Body of pancreas (tissue), 4 donors: ENCODE data around the gene GSG1L.

Experiments used
- CTCF ChIP-seq, 7 experiments: fragments of 450-650 bp in 4 of 7; fragments of 200-600 bp in 3 of 7; sonication (generic) in 3 of 7; IDR thresholded peaks; one replicate each; pipeline ENCODE4 v1.5.1; 2016 to 2019; ENCODE audit warnings: antibody characterized with exemption in 7 of 7
- POLR2A ChIP-seq, 3 donors: fragments of 450-650 bp; IDR thresholded peaks; one replicate each; pipeline ENCODE4 v1.6.1; 2016; ENCODE audit warnings: antibody characterized with exemption in 3 of 3, mild to moderate bottlenecking in 2 of 3

GRCh38 chr16:27859020-27859419 is 204.5 kb downstream of the GSG1L start:
- TF ChIP-seq CTCF (IDR thresholded peaks at IDR 0.05) = no peak
- TF ChIP-seq POLR2A (IDR thresholded peaks at IDR 0.05) = no peak
